ENCODE data around the gene UBL3. TPM values are rescaled to one million over a fixed set of nuclear protein-coding genes. Genes with fewer than 3 reads are reported as not detected.
A peak's percentile ranks its signal among the peaks of the same experiment; 100 is the strongest.

The UBL3 gene
- total and polyA plus RNA-seq, 10 of the 15 experiments (the other 5 are each of a cell fraction or from before 2014, with no cell fraction given), result 5.5 to 13.7 (median 10.6) TPM

GRCh38 chr13:29758531-29759114 is 91.8 kb downstream of the UBL3 start (continued):
- TF ChIP-seq ZNF592 (IDR thresholded peaks at IDR 0.05) (no peak), EZH2 (IDR thresholded peaks at IDR 0.05; ENCODE audit: borderline replicate concordance, control insufficient read depth, low read depth, low read length) (no peak), FOXM1 (IDR thresholded peaks at IDR 0.05; ENCODE audit: low read depth, low read length) (peak; percentile 31; the same call in 1 of the 2 replicates), TCF12 (IDR thresholded peaks at IDR 0.05; ENCODE audit: low read depth, low read length) (peak; percentile 74; the same call in 1 of the 2 replicates), NFXL1 (IDR thresholded peaks at IDR 0.05; ENCODE audit: borderline replicate concordance) (no peak), SUZ12 (IDR thresholded peaks at IDR 0.05; ENCODE audit: unreplicated experiment) (no peak), PML (IDR thresholded peaks at IDR 0.05; ENCODE audit: low read length) (peak; percentile 29; the same call in 1 of the 2 replicates), TBL1XR1 (IDR thresholded peaks at IDR 0.05; ENCODE audit: low read depth, low read length) (peak; percentile 87), REST (IDR thresholded peaks at IDR 0.05; ENCODE audit: low read depth, low read length) (no peak), GABPA (IDR thresholded peaks at IDR 0.05; ENCODE audit: low read depth) (no peak; the same call in 1 of the 2 replicates), SIN3A (IDR thresholded peaks at IDR 0.05; ENCODE audit: low read depth, low read length) (no peak), GATAD2B (conservative IDR thresholded peaks at IDR 0.05; ENCODE audit: low read depth) (peak; percentile 57; the same call in 1 of the 2 replicates), BHLHE40 (IDR thresholded peaks at IDR 0.05; ENCODE audit: borderline replicate concordance in 1 of 2, low read depth in 2 of 2, low read length in 1 of 2) (peak; percentile 73 to 78), ATF3 (IDR thresholded peaks at IDR 0.05; ENCODE audit: borderline replicate concordance, extremely low read depth, low read depth, low read length) (no peak), PKNOX1 (IDR thresholded peaks at IDR 0.05) (peak; percentile 69), SREBF2 (IDR thresholded peaks at IDR 0.05; ENCODE audit: low read length) (no peak), SREBF1 (IDR thresholded peaks at IDR 0.05; ENCODE audit: low read length) (no peak), RELA (IDR thresholded peaks at IDR 0.05; ENCODE audit: borderline replicate concordance, partially characterized antibody) (peak; percentile 87), ZNF24 (IDR thresholded peaks at IDR 0.05) (no peak), TARDBP (IDR thresholded peaks at IDR 0.05; ENCODE audit: borderline replicate concordance) (no peak)
